ENCODE data around the gene RNF223. TPM values are rescaled to one million over a fixed set of nuclear protein-coding genes. Genes with fewer than 3 reads are reported as not detected.
"Not testable (repeated sequence)": the region's sequence is repeated elsewhere in the genome, so short reads cannot be mapped to it uniquely, and the experiment has no call there.

Gene RNF223
- total RNA-seq, 1 donor from 2014 or later, result not detected

DNA sequence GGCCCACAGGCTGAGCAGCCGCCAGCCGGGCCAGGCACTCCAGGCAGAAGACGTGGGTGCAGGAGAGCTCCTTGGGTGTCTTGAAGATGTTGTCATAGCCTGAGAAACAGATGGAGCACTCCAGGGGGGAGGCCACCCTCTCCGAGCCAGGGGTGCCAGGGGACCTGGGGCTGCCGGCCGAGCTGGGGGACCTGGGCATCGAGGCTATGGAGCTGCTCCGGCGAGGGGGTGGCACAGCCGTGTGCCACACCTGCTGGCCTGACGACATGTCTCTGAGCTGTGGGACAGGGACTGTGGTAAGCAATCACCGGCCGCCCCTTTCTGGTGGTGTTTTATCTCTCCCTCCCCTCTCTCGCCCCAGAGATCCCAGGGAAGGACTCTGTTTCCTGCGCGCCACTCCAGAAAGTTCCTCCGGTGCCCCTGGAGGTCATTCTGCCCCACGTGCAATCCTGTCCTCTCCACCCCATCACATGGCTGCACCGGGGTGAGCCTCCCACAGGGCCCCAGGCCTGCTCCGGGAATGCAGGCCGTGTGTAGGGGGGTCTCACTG, 1.7 kb downstream of the RNF223 start:
- no peak for DNase-seq

DNA sequence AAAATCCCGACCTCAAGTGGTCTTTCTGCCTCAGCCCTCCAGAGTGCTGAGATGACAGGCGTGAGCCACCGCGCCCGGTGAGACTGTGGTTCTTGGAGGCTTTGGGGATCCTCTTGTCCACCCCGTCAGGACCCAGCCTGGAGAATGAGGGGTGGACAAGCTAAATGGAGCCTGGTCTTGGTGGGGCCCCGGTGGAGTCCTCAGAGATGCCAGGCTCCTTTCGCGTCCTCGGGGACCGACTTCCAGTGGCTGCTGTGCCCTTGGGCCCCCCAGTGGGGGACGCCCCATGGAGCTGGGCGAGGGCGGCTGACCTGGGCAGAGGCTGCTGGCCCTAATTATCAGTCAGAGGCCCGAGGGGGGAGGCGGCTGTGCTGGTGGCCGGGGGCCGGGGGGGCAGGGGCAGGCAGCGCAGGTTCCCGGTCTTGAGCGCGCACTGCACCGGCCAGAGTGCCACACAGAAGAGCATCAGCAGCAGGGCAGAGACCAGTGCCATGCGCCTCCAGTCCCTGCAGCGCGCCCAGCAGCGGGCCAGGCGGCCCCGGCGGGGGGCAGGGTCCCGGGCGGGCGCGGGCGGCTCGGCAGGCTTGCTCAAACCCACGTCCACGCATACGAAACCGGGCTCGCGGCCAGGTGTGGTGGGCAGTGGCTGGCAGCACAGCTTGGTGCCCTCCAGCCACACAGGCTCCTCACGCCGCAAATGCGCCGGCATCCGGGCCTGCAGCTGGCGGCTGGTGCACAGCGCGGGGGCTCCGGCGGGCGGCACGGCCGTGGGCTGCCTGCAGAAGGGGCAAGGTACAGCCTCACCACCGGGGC, 2.4 kb downstream of the RNF223 start:
- DNase-seq, result no peak

DNA sequence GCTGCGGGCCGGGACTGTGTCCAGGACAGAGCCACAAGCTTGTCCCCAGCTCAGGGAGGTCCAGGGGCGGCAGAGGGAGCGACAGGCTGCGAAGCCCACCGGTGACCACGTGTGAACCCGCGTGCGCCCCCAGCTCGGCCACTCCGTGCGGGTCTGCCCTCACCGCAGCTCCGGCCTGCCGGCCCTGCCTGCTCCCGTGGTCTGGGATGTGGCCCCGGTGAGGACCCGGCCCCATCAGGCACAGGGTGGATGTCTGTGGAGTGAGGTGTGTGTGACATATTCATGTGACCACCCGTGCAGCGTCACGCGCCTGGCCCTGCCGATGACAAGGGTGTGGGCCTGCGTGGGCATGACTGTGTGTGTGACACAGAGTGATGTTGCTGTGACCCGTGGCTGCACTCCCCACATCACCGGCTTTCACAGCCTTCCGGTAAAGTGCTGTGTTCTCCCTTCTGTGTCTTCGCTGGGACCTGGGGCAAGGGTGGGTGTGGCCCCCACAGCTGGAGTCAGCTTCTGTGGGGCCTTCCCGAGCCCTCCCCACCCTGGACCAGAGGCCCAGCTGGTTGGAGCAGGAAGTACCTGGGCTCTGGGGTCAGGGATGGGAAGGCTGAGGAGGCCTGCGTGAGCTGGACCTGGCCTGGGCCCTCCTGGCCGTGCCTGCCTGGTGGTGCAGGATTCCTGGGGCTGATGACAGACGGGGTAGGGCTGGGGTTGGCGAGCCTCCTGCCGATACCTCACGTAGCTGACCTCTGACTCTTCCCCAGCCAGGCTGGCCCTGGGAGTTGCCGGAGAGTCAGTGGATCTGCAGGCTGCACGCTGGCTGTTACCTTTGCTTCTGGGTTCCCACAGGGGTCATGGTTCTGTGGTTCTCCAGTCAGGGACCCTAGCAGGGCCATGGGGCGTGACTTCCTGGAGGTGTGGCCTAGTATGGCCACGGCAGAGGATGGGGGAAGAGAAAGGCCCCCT, 4.1 kb downstream of the RNF223 start:
- DNase-seq, result no peak

DNA sequence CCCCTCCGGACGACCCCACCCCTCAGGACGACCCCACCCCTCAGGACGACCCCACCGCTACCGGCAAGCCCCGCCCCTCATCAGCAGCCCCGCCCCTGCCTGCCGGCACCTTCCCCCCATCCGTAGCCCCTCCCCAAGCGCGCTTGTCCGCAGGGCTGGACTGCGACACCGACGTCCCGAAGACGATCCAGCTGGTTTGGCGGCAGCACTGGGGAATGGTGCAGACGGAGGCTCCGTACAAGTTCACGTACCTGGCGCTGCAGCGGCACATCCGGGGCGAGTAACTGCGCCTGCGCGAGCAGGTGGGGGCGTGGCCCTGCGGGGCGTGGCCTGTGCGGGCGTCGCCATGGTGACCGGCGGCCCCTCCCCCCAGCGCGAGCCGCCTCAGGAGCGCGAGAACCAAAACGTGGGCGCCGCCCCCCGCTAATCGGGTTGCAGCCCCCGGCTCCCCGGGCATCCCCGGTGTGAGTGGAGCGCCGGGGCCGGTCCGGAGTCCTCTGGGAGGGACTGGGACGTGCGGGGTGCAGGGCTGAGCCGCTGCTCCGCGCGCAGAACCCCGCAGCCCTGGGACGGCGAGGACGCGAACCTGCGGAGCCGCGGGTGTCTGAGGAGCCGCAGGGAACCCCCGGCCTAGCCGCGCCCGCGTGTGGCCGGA, 4.9 kb downstream of the RNF223 start:
- no peak for DNase-seq

DNA sequence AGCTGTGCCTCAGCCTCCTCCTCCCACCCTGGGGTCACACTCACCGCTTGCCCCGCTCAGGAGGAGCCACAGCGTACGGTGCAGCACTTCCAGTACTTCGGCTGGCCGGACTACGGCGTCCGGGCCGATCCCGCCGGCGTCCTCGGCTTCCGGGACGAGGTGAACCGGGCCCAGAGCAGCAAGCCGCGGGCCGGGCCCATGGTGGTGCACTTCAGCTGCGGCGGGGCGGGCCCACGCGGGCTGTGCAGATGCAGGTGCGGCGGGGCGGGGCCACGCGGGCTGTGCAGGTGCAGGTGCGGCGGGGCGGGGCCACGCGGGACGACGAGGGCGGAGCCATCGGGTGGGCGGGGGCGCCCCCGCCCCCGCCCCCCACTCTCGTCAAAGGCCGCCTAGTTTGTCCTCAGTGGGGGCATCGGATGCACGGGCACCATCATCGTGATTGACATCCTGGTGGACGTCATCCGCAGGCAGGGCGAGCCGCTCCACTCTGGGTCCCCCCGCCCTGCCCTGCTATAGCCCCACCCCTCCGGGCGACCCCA, 5.5 kb downstream of the RNF223 start:
- DNase-seq, result no peak

DNA sequence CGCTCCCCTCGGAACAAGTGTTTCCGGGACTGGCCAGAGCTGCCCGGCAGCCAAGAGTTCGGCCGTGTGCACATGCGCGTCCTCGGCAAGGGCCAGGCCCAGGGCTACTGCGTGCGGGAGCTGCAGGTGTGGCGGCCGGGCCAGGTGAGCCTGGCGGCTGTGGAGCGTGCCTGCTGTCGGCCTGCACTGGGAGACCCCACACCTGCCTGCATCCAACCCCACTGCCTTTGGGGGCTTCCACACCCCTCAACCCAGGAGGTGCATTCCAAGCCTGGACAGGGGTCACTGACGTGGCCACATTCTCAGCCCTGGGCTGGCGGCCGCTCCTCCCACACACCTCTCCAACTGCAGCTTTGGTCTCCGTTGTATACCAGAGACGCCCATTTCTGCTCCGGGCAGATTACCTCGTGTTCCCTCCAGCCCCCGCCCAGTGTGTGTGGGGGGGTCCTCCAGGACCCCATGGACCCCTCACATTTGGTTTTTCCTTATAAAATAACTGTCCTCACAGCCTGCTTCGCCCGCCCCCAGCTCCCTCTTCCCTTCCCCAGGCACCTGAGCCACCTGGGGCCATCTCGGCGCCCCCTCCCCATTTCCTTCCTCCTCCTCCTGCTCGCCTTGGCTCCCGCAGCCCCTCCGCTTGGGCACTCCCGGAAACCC, 6.1 kb downstream of the RNF223 start:
- no peak for DNase-seq

DNA sequence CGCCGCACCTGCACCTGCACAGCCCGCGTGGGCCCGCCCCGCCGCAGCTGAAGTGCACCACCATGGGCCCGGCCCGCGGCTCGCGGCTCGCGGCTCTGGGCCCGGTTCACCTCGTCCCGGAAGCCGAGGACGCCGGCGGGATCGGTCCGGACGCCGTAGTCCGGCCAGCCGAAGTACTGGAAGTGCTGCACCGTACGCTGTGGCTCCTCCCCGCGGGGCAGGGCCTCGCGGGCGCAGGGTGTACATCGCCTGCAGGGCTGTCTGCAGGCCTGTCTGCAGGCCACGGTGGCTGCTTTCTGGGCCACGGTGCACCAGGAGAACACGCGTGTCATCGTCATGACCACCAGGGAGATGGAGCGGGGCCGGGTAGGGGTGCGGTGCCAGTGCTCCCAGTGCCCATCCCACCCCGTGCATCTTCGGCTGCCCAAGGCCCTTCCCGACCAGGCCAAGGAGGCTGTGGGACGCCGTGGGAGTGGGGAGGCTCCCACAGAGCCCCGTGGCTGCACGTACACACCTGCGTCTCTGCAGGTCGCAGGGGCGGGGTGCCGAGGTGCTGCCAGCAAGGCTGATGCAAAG, 6.7 kb downstream of the RNF223 start:
- no peak for DNase-seq

DNA sequence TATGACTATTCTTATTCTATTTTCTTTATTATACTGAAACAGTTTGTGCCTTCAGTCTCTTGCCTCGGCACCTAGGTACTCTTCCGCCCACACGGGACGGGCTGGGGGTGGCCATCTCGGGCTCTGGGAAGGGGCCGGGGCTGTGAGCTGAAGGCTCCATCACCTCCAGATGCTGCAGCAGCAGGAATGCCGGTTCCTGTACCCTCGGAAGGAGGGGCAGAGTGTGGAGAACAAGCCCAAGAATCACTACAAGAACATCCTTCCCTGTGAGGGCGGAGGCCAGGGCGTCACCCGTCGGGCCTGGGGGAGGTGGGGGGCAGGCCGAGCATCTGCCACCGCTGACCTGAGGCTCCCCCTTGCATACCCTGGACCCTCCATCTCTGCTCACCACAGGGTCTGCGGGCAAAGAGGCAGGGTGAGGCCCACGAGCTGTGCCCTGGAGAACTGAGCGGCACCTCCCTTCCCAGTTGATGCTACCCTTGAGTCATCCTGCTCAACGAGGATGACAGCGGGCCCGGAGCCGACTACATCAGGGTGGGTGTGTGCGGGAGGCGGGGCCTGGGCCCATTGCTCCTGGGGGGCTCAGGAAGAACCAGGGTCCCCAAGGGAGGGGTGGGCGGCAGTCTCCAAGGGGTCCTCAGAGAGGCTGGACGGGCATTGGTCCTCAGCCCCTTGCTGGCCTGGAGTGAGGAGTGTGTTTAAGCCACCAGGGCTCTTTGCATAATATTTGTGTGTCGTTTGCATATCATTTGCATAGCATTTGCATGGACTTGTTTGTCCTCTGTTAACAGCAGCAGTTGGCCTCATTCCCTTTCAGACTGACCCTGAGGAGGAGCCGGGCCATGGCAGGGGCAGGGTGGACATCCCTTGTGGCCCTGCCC, 7.5 kb downstream of the RNF223 start:
- DNase-seq, result no peak

DNA sequence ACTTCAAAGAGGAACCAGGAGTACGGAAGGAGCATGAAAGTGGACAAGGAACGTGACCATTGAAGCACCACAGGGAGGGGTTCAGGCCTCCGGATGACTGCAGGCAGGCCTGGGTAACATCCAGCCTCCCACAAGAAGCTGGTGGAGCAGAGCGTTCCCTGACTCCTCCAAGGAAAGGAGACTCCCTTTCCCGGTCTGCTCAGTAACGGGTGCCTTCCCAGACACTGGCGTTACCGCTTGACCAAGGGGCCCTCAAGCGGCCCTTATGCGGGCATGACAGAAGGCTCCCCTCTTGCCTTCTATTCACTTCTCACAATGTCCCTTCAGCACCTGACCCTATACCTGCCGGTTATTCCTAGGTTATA, 8.2 kb downstream of the RNF223 start:
- not testable (repeated sequence) for DNase-seq

DNA sequence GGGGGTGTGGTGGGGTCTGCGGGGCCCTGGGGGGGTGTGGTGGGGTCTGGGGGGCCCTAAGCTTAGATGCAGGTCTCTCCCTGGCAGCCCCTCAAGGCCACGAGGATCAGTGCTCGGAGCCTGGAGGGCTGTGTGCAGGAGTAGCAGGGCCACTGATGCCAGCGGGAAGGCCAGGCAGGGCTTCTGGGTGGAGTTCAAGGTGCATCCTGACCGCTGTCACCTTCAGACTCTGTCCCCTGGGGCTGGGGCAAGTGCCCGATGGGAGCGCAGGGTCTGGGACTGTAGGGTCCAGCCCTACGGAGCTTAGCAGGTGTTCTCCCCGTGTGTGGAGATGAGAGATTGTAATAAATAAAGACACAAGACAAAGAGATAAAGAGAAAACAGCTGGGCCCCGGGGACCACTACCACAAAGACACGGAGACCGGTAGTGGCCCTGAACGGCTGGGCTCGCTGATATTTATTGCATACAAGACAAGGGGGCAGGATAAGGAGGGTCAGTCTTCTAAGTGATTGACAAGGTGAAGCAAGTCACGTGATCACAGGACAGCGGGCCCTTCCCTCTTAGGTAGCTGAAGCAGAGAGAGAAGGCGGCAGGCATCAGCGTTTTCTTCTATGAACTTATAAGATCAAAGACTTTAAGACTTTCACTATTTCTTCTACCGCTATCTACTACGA, 8.7 kb downstream of the RNF223 start:
- DNase-seq, result no peak

DNA sequence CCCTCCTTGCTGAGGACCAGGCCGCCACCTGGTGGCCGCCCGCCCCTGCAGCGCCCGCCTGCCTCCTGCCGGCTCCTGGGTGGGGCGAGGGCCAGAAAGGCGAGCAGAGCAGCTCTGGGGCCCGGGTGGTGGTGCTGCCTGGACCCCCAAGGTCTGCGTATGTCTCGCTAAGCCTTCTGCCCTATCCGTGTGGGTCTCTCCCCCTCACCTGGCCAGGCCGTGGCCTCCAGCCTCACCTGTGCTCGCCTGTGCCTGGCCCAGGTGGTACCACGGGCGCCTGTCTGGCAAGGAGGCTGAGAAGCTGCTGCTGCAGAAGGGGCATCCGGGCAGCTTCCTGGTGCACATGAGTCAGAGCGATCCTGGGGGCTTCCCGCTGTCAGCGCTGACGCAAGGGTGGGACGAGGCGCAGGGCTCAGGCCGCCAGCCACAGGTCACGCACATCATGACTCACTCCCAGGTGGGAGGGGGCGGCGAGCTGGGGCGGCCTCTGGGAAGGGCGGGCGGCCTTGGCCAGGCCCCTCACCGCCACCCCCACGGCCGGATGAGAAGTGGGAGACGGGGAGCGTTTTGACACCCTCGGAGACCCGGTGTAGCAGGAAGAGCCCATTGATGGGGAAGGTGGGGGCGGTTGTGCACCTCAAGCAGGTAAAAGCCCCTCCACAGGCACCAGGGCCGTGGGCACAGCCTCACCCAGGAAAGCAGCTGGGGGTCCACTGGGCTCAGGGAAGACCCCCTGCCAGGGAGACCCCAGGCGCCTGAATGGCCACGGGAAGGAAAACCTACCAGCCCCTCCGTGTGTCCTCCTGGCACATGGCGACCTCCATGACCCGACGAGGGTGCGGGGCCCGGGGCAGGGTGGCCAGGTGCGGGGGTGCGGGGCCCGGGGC, 9.9 kb downstream of the RNF223 start:
- no peak for DNase-seq

DNA sequence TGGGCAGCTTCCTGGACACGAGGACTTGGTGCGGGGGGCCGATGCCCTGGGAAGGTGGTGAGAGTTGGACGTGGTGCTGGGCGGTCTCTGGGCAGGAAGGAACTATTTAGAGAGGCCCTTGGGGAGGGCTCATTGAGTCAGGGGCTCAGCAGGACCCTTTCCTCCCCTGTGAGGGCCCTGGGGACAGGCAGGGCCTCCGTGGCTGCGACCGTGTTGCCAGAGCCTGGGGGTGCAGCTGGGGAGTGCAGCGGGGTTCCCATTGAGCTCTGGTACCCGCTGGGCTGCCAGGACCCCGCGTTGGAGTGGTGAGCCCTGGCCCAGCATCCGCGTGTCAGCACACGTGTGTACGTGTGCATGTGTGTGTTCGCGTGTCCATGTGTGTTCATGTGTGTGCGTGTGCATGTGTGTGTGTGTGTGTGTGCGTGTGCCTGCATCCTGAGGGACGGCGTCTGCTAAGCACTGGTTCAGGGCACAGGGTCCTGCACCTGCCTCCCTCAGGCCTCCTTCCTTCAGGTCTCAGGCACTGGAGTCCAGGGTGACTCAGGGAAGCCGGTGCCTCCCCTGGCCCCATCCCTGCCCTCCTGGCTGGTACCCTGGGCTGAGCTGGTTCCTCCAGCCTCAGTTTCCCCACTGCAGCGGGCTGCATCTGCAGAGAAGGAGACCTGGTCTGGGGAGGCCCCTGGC, 10.7 kb downstream of the RNF223 start:
- no peak for DNase-seq

DNA sequence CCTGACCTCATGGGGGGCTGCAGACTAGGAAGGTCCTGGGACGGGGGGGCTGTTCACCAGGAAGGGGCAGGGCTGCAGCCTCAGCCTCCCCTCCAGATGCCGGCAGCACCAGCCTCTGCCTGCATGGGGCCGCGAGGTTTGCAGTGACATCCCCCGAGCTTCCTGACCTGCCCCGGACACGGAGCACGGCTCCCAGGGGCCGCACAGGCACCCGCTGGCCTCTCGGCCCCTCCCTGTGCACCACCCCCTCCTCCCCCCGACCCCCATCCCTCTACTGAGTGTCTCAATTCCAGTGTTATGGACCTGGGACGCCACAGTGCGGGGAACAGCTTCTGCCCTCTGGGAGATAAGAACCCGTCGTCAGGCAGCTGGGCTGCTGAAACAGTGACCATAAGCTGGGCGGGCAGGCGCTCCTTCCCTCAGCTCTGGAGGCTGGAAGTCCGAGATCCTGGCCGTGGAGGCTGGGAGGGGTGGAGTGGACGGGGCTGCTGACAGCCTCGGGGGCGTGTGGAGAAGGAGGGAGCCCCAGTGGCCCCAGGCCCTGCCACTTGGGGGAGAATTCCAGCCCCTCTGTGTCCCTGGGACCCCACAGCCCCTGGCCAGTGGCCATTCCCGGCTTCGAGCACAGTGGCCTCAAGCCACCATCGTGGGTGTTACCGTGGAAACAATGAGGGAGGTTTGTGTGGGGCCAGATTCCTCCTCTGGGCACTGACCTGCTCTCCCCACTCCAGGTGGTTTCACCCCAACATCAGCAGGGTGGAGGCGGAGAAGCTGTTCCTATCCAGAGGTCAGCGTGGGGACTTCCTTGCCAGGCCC, 11.6 kb downstream of the RNF223 start:
- DNase-seq, result no peak

DNA sequence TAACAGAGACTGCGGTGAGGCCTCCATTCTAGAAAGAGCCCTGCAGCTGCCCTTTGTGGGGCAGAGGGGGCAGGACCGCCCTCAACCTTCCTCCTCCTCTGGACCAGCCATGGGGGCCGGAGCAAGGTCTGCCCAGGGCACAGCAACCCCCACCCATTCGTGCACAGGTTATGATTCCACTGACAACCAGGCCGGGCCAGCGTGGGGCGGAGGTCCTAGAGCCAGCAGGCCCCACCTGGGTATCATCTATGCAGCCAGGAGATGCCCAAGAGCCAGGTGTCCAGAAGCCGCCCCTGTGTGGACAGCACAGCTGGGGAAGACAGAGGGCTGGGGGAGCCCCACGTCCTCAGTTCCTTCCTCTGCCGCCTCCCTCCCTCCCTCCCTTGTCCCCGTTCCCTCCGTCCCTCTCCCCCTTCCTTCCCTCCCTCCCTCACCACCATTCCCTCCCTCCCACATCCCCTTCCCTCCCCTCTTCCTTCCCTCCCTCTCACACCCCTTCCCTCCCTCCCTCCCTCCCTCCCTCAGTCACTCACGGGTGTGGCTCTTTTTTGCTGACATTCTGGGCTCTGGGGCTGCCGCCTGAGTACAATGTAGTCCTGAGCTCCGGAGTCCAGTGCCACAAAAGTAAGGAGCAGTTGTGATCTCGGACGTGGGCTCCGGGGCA, 12.3 kb downstream of the RNF223 start:
- no peak for DNase-seq

DNA sequence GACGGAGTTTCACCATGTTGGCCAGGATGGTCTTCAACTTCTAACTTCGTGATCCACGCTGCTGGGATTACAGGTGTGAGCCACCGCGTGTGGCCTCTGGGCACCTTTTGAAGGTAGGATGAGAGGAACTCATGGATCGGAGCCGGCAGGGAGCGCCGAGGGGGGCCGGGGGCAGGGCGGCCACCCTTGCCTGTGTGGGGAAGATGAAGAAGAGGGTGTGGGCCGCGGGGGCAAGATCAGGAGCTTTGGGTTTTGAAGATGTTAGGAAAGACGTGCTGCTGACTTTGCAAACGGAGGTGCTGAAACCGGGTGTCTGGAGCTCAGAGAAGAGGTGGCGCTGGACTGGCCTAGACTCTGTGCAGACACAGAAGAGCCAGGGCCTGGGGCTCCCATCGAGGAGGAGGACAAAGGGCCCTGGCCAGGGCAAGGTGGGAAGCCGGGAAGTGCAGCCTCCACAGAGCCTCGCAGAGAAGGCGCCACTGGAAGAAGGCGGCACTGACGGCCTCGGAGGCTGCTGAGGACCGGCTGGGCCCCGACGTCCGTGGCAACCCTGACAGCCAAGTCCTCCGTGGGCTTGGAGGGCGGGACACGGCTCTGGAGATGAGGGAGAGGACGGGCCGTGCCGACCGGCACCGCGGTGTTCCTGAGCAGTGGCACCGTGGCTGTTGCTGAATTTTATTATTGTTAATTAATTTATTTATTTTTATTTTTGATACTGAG, 13.7 kb downstream of the RNF223 start:
- DNase-seq, result no peak

Measured in occipital lobe (tissue), 2 donors.